Activated naive CD4-positive, alpha-beta T cell treated with Interleukin-2 at 50 U/mL for 16 hours (primary cell): ENCODE measurements around the gene ABCG5.

Source experiments
- DNase-seq: peaks from one replicate; pipeline ENCODE4 v3.0.0-alpha.2; 2020

The ABCG5 gene

DNA sequence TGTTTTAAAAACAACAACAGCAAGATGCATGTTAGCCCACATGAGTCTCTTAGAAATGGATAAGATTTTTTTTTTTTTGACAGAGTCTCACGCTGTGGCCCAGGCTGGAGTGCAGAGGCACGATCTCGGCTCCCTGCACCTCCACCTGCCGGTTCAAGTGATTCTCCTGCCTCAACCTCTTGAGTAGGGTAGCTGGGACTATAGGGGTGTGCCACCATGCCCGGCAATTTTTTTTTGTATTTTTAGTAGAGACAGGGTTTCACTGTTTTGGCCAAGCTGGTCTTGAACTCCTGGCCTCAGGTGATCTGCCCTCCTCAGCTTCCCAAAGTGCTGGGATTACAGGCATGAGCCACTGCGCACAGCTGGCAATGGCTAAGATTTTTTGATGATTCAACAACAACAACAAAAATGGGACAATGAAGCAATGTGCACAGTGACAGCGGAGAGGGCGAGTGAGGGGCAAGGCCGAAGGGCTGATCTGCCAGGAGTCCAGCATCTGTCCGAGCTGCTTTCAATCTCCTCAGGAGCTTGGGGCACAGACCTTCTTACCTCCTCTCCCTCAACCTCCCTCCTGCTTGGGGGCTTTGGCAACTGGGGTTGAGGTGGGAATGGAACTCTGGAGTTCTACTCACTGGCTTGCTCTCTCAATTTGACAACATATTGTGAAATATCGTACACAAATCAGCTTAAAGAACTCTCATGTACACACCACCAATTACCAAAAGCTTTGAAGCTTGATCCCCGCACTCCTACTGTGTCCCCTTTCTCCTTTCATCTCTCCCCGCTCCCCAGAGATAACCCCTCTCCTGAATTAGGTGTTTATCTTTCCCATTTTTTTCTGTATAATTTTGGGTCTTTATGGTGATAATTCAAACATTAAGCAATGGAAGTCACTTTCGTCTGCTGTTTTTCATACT is 3.6 kb upstream of the ABCG5 start:
- no peak for DNase-seq

- DNase-seq = no peak
Observed at GRCh38 chr2:43840965-43841364, 2.3 kb upstream of the ABCG5 start.

DNA sequence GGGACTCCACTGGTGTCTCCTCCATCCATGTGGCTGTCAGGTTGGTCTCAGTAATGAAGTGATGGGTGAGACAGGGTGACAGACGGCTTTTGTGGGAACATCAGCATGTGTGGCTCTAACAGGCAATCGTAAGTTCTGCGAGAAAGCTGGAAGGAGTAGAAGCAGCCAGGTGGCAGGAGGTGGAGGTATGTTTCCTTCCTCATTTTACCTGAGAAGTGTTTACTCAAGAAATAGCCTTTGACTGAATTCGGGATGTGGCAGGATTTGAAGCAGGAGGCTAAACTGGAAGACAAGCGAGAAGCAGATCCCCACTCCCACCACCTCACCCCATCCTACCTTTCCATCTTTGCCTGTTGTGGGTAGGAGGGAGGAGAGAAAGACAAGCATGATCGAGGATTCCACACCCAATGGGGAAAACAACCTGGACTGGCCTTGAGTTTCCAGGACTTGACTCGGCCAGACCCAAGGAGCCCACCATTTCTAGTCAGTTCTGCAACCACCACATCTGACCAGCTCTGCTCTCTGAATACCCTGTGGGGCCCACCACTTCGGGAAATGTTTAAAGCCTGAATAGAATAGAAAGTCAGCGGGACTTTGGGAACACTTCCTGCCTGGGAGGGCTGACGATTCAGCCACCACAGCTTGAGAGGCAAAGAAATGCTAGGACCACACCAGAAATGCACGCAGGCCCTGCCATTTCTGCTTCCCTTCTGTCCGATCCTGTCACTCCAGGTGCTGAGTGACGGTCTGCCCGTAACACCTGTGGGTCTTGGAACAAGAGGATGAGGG is 1.3 kb upstream of the ABCG5 start:
- DNase-seq = no peak

DNA sequence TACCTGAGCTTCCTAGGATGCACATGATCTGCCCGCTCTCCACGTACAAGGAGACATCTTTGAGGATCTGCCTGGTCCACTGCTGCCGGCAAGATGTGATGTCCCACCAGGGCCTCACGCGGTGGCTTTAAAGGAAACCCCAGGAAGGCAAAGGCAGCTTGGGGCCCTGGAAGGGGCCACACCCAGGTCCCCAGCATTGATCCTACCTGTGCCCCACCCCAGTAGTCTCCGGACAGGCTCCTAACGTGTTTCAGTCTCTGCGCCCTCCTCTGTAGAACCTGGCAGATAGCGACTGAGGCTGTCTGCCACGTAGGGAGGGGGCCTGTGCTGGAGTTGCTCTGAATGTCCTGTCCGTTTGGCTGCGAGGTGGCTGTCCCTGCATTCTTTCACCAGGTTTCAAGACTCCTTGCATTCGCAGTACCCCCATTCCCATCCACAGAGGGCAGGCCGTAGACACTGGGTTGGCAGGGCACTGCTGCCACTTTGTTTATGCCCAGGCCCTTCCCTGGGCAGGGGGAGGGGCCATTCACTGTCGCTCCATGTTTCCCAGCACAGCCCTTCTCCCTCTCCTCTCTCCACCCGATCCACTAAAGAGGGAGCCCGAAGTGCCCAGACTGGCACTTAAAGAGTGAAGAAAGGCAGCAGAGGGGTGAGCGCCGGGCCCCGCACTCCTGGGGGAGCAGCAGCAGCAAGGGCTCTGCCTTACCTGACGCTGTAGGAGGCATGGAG is 644 bp downstream of the ABCG5 start:
- no peak for DNase-seq

DNA sequence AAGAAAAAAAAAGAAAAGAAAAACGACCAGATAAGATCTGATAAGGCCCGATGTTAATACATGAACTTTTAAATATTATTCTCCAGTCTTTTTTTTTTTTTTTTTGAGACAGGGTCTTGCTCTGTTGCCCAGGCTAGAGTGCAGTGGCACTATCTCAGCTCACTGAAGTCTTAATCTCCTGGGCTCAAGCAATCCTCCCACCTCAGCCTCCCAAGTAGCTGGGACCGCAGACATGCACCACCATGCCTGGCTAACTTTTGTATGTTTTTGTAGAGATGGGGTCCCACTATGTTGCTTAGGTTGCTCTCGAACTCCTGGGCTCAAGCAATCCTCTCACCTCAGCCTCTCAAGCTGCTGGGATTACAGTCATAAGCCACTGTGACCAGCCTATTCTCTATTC is 1.6 kb downstream of the ABCG5 start:
- no peak for DNase-seq

- DNase-seq = no peak
Observed at GRCh38 chr2:43832457-43832856, 6.2 kb downstream of the ABCG5 start.

DNA sequence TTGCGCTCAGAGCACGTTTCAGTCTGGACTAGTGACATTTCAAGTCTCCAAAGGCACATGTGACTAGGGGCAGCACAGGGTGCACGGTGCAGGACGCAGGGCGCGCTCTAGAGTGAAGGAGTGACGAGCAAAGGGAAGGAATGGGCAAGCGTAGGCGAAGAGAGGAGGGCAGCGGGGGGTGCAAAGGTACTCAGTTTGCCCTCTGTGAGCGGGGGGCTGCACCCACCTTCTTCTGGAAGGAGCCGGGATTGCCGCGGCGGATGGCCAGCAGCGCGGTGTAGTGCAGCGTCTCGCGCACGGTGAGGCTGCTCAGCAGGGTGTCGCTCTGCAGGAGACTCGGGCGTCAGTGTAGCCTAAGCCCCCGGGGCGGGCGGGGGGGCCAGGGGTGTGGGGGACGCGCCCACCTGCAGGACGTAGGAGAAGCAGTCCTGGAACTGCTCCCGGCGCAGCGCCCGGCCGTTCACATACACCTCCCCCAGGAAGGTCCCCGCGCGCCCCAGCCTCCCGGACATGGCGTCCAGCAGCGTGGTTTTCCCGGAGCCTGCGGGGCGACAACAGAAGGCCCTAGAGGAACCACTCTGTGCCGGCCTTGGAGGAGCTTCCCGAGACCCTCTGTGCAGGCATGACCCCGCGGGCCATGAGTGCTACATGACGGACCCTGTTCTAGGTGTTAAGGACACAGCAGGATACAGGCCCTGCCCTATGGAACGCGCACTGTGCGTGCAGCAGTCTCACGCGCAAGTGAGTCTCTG is 6.9 kb downstream of the ABCG5 start:
- no peak for DNase-seq

DNA sequence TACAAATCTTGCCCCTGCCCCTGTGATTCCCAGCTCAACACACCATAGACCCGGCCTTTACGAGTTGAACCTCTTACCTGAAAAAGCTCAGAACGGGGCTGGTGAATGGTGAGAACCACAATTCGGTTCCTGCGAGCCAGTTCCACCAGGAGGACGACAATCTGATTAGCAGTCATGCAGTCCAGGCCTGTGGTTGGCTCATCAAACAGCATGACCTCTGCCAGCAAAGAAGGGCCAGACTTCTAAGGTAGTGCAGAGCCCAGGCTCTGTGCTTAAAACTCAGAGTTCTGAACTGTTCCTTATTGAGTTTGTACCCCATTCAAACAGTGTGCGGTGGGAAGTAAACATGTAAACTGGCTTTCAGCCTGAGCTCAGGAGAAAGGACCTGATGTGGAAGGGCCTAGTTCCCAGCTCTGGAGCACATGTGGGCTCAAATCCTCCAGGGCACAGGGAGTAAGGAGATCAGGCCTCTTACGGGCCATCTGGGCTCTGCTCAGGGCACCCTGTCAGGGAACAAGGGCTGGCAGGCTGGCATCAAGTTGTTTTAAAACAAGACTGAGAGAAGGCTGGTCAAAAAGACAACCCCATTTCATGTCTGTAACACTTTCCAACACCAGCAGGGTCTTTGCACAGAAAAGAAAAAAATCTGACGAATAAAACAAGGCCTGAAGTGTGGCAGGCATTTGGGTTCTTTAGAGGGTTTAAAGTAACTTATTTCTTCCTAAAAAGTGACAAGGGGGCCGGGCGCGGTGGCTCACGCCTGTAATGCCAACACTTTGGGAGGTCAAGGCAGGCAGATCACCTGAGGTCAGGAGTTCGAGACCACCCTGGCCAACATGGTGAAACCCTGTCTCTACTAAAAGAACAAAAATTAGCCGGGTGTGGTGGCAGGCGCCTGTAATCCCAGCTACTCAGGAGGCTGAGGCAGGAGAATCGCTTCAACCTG is 12.1 kb downstream of the ABCG5 start:
- no peak for DNase-seq

- DNase-seq = no peak
Observed at GRCh38 chr2:43825841-43826240, 12.8 kb downstream of the ABCG5 start.

DNA sequence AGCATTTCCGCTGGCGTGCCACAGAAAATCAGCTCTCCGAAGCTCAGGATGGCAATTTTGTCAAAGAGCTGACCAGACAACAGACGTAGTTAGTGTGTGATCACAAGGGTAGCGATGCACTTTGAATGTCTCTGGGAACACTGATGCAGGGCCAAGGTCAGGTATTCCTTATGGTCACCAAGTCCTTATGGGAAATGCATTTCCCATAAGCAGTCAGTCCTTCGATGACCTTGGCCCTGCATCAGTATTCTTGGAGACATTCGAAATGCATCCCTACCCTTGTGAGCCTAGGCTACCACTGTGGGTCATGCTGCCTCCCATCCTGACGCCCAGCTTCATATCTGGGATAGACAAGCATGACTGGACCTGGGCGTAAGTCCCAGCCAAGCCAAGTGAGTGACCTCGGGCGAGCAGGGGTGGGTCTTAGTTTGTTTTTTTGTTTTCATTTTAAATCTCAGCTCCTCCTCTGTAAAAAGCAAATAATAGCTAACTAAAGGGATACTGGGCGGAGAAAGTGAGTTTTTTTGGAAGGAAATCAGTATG is 13.6 kb downstream of the ABCG5 start:
- DNase-seq = no peak

DNA sequence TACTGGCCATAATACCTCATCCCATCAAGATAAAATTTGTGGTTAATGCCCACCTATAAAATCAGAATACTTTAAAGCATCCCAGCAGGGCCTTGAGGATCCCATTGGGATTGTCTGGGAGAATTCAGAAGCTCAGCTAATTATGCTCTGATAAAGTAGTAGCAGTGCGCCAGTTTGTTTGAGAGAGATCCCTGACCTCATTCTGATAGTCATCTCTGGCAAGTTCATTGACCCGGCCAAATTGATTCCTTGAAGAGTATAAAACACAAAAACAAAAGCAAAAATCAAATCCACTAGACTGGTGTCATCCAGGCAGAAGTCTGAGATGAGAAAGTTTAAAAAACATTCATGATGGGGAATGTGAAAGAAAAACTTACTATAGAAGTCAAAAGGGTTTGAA is 14.1 kb downstream of the ABCG5 start:
- no peak for DNase-seq

- DNase-seq = no peak
Observed at GRCh38 chr2:43823751-43824150, 14.9 kb downstream of the ABCG5 start.

DNA sequence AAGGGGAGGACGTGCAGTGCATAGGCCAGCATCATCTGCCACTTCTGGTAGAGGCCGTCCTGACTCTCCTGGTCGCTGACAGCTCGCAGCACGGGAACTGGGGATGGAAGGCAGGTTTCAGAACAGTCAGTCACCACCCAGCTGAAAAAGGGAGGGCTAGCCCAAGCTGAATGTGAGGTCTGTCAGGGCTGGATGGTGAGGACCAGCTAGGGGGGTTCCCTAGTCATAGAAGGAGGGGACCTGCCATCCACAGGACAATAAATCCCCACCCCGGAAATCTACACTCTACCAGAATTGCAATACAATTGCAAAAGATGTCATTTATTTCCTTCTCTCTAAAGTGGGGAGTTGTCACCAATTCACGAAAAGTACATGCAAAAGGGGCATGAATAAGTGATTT is 15.8 kb downstream of the ABCG5 start:
- DNase-seq = no peak

GRCh38 chr2:43819491-43820163 is 19.0 kb downstream of the ABCG5 start:
- DNase-seq = no peak

DNA sequence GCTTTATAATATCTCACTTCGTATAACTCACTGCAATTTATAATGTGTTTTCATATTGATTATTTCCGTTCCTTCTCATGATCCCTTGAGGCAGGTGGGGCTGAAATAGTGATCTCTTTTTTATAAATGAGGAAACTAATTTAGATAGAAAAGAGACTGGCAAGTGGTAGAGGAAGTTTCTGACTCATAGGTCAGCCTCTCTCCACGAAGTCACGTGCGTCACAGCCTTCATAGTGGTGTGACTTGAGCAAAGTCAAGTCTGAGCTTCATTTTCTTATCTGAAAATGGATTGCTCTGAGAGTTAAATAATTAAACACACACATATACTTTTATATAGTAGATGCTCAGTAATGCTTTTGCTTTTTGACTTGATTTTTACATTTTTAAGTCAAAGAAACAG is 19.9 kb downstream of the ABCG5 start:
- no peak for DNase-seq

DNA sequence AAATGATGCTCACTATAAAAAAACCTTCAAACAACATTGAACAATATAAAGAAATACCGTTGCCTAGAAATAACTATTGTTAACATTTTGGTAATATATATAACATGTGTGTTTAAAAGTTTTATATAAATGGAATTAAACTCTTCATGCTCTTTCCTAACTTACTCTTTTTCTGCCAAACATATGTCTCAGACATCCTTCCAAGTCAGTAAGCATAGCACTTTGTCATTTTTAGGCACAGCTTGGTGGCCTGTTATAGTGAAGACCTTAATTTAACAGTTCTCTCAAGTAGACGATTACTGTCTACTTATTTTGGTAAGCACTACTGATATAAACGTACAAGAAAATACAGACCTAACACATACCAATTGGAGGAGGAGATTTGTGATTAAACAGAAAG is 23.9 kb downstream of the ABCG5 start:
- no peak for DNase-seq

- DNase-seq = no peak
Observed at GRCh38 chr2:43812947-43813346, 25.7 kb downstream of the ABCG5 start.

DNA sequence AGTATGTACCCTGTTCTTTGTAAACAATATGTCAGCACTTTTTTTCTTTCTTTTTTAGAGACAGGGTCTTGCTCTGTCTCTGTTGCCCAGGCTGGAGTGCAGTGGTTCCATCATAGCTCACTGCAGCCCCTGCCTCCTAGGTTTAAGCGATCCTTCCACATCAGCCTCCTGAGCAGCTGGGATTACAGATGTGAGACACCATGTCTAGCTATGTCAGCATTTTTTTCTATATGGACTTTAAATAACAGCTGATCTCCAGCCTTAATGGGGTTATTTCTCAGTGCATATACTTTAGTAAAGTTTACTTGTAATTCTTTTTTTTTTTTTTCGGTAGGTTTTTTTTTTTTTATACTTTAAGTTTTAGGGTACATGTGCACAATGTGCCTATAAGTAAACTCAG is 26.6 kb downstream of the ABCG5 start:
- no peak for DNase-seq

DNA sequence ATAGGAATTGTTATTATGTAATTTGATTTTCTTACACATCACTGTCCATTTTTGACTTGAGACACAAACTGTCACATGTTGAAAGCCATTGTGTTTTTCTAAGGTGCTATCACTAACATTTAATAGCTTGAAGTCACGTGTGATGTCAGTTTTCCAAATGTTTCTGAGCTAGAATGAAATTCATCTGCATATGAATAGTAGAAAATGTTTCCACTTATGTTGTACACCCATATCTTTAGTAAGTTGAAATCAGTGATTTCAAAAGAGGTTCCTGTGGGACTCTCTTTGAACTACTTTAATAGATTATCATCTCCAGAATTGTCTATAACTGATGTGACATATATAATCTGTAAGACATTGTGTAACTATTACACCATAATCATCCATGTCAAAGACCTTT is 27.8 kb downstream of the ABCG5 start:
- no peak for DNase-seq

GRCh38 chr2:43810452-43810851 is 28.2 kb downstream of the ABCG5 start:
- no peak for DNase-seq

GRCh38 chr2:43806719-43807031 is 32.0 kb downstream of the ABCG5 start:
- DNase-seq = no peak
